Vagina (tissue), 2 donors: ENCODE measurements around the gene COPZ1. TPM values are rescaled to one million over a fixed set of nuclear protein-coding genes. Genes with fewer than 3 reads are reported as not detected.

ENCODE experiments used
- DNase-seq, 2 donors: peaks; one replicate each; pipeline ENCODE4 v3.0.0-alpha.2; 2017; ENCODE audit errors: extremely low spot score in 2 of 2
- H3K27ac ChIP-seq: fragments of 200-600 bp; sonication (generic); one replicate; pipeline ENCODE4 v1.5.1; 2019
- H3K27me3 ChIP-seq: fragments of 200-600 bp; sonication (generic); one replicate; pipeline ENCODE4 v1.5.1; 2019
- H3K36me3 ChIP-seq, 2 donors: fragments of 200-600 bp; sonication (generic); one replicate each; pipeline ENCODE4 v1.5.1; 2017 to 2019
- H3K4me1 ChIP-seq: fragments of 200-600 bp; sonication (generic); one replicate; pipeline ENCODE4 v1.5.1; 2019
- H3K4me3 ChIP-seq, 2 donors: fragments of 200-600 bp; sonication (generic); 1 replicate in 1 of 2; 2 replicates in 1 of 2; pipeline ENCODE4 v1.5.1; 2016 to 2019
- H3K9me3 ChIP-seq: fragments of 200-600 bp; sonication (generic); one replicate; pipeline ENCODE4 v1.5.1; 2019
- CTCF ChIP-seq, 3 experiments: fragments of 450-650 bp in 2 of 3; fragments of 200-600 bp in 1 of 3; sonication (generic) in 1 of 3; IDR thresholded peaks; one replicate each; pipeline ENCODE4 v1.5.1; 2017 to 2019; ENCODE audit warnings: antibody characterized with exemption in 3 of 3, mild to moderate bottlenecking in 2 of 3, moderate library complexity in 2 of 3
- POLR2A ChIP-seq, 2 donors: fragments of 450-650 bp; IDR thresholded peaks; one replicate each; pipeline ENCODE4 v1.6.1; 2017; ENCODE audit warnings: antibody characterized with exemption in 2 of 2, mild to moderate bottlenecking in 2 of 2, moderate library complexity in 2 of 2
- POLR2AphosphoS5 ChIP-seq, 2 donors: sonication (generic); formaldehyde crosslinking; IDR thresholded peaks; one replicate each; pipeline ENCODE4 v1.9.0; 2017; ENCODE audit warnings: antibody characterized with exemption in 2 of 2, mild to moderate bottlenecking in 2 of 2, low read depth in 1 of 2; ENCODE audit not compliant: insufficient read depth in 1 of 2
- intact Hi-C: fragments of 100-400 bp; cut with DNase I; formaldehyde crosslinking; loops from one replicate; pipeline ENCODE4 v1.15.1; 2023
- total RNA-seq: library from RNA; depleted of rRNA; stranded (reverse); fragments of >200 nt; gene quantifications from one replicate; pipeline ENCODE4 v1.2.3, GENCODE V29; 2016

The COPZ1 gene, protein sequence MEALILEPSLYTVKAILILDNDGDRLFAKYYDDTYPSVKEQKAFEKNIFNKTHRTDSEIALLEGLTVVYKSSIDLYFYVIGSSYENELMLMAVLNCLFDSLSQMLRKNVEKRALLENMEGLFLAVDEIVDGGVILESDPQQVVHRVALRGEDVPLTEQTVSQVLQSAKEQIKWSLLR
- total RNA-seq, result 47.6 TPM

DNA sequence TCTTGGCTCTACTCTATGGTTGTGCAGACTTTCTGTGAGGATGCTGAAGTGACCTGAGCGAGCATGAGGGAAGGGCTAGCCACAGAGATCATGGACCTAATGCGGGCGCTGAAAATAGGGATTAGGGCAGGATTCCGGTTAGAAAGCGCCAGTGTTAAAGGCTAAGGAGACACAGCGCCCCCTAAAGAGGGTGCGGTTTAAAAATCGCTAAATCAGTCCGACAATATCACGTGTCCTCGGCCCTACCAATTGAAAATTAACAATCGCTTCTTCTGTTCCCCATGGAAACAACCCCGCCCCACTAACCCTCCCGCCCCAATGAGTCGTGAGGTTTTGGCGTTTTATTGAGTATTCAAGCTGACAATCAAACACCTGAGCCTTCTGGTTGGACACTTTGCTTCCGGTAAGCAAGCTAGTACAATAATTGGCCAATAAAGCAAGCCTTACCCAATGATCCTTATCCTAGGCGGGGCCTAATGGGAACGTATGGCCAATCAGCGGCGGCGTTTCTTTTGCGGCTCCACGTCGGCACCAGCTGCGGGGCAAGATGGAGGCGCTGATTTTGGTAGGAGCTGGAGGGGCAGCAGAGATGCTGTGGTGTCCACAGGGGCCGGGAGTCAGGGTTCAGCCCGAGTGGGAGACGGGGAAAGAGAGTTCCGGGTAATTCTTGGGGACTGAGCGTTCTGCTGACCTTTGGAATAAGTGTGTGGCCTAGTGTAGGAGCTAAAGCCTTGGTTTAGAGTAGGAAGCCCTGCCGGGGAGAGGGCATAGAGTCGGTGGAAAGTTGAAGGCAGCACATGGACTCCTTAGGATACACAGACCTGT, at the start of gene COPZ1:
COPZ1 (plus strand) TSS at position 515 of the 825 bp plus-strand sequence; CDS start at position 548, 33 bp downstream.
- TF ChIP-seq POLR2AphosphoS5 (IDR thresholded peaks at IDR 0.05; ENCODE audit: insufficient read depth in 1 of 2, low read depth in 1 of 2), result peak; percentile 90 to 95
- peak in 1 of 2 donors; percentile 75 for TF ChIP-seq POLR2A (IDR thresholded peaks at IDR 0.05)
- TF ChIP-seq CTCF (IDR thresholded peaks at IDR 0.05), result peak; percentile 36 to 52 (median 50)

DNA sequence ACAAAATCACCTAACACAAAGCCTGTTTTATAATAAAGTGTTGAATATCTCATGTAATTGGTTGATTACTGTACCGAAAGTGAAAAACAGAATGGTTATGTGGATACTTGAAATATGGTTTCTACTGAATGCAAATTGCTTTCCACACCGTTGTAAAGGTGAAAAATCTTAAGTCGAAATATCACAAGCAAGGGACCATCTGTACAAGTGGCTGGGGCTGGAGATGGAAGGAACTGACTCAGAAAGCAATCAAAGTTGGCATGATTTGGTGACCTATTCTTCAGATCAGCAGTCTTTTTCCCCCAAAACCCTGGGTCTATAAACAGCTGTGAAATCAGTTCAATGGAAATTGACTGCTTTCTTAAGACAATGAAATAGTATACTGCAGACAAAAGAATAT, 48.6 kb upstream of the COPZ1 start:
- intact Hi-C loops, result no loop called here
- peaks cover 0 to 7% of the 10 kb centered on the region in 2 donors for H3K36me3 ChIP-seq
- H3K27me3 ChIP-seq, result no peaks in the 10 kb centered on the region
- H3K4me3 ChIP-seq, result no peak overlapping the region
- no peaks in the 10 kb centered on the region for H3K9me3 ChIP-seq
- no peak for DNase-seq
- H3K4me1 ChIP-seq, result peaks cover 26% of the 10 kb centered on the region
- no peak overlapping the region for H3K27ac ChIP-seq
- TF ChIP-seq POLR2AphosphoS5 (IDR thresholded peaks at IDR 0.05; ENCODE audit: insufficient read depth in 1 of 2, low read depth in 1 of 2) (no peak), CTCF (IDR thresholded peaks at IDR 0.05) (no peak), POLR2A (IDR thresholded peaks at IDR 0.05) (no peak)

More for the DNA sequence above, at the start of gene COPZ1:
- Histone ChIP-seq H3K4me3 (peak within 1 kb of the TSS; percentile 82 to 85), H3K27me3 (no peaks in the 10 kb centered on the region), H3K36me3 (no peaks in the 10 kb centered on the region), H3K4me1 (peaks cover 43% of the 10 kb centered on the region), H3K9me3 (no peaks in the 10 kb centered on the region), H3K27ac (peak within 1 kb of the TSS; percentile 80)
- intact Hi-C loops, result no loop called here
- DNase-seq, result peak; percentile 98 to 99

- intact Hi-C loops, result no loop called here
- TF ChIP-seq POLR2AphosphoS5 (IDR thresholded peaks at IDR 0.05; ENCODE audit: insufficient read depth in 1 of 2, low read depth in 1 of 2), result no peak
- TF ChIP-seq CTCF (IDR thresholded peaks at IDR 0.05), result no peak
- TF ChIP-seq POLR2A (IDR thresholded peaks at IDR 0.05), result no peak
- no peak for DNase-seq
- Histone ChIP-seq H3K9me3 (no peaks in the 10 kb centered on the region), H3K27ac (peak overlapping the region; percentile 84), H3K4me1 (peaks cover 41% of the 10 kb centered on the region), H3K36me3 (peaks cover 4 to 17% of the 10 kb centered on the region in 2 donors), H3K4me3 (peak overlapping the region in 1 of 2 donors; percentile 84), H3K27me3 (no peaks in the 10 kb centered on the region)
These were observed 47.1 kb upstream of the COPZ1 start for GRCh38 chr12:54277823-54278276.

DNA sequence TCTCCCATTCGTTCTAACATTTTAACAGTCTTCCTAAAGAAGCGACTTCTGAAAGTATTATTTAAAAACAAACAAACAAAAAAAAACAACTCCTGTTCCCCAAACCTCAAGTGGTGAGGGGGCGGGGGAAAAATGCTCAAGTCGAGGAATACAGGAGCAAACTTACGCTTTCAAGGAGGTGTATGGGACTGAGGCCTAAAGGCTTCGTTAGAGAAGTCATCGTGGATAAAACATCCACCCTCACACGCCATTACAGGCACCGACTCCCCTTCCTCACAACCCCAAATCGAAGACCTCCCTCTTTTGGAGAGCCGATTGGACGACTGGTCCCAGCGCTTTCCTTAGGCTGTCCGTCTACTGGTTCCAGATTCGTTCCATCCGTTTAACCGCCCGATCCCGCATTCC, 45.7 kb upstream of the COPZ1 start:
- H3K9me3 ChIP-seq, result no peaks in the 10 kb centered on the region
- H3K27ac ChIP-seq, result peak overlapping the region; percentile 84
- no peak for DNase-seq
- peak overlapping the region; percentile 62 to 84 for H3K4me3 ChIP-seq
- intact Hi-C loops, result no loop called here
- H3K27me3 ChIP-seq, result no peaks in the 10 kb centered on the region
- peaks cover 4 to 23% of the 10 kb centered on the region in 2 donors for H3K36me3 ChIP-seq
- peaks cover 54% of the 10 kb centered on the region for H3K4me1 ChIP-seq
- no peak for TF ChIP-seq POLR2A (IDR thresholded peaks at IDR 0.05)
- TF ChIP-seq CTCF (IDR thresholded peaks at IDR 0.05), result no peak
- no peak for TF ChIP-seq POLR2AphosphoS5 (IDR thresholded peaks at IDR 0.05; ENCODE audit: insufficient read depth in 1 of 2, low read depth in 1 of 2)
